OCI-LY3 (cell line): ENCODE results near the gene ELOVL2.

ENCODE experiments used
- EZH2phosphoT487 ChIP-seq: fragments of 200-600 bp; shearing (Covaris generic); IDR thresholded peaks from 2 replicates; pipeline ENCODE4 v1.6.1; 2018; ENCODE audit warnings: antibody characterized with exemption, mixed run types, low read depth
- TF ChIP-seq, protein P1 (sequence below): fragments of 200-600, 300-600 bp; sonication (generic); IDR thresholded peaks from 2 replicates; pipeline ENCODE4 v1.5.1; 2014; ENCODE audit warnings: antibody characterized with exemption, low read length, low read depth

DNA sequence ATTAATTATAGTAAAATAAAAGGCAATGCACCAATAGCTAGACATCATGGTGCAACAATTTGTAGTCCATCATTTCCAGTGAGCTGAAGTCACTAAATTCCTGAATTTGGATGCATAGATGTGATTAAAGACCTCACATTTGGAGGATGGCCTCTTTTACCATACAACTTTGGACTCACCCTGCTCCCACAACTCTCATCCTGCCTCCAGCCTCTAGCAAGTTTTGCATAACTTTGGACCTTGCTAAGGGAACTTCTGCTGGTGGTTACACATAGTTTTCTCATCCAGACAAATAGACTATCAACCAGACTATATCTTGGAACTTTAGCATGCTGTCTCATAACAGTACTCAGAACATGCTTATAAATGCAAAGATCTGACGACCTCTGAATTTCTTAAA is 12.8 kb upstream of the ELOVL2 start:
- TF ChIP-seq, protein P1, sequence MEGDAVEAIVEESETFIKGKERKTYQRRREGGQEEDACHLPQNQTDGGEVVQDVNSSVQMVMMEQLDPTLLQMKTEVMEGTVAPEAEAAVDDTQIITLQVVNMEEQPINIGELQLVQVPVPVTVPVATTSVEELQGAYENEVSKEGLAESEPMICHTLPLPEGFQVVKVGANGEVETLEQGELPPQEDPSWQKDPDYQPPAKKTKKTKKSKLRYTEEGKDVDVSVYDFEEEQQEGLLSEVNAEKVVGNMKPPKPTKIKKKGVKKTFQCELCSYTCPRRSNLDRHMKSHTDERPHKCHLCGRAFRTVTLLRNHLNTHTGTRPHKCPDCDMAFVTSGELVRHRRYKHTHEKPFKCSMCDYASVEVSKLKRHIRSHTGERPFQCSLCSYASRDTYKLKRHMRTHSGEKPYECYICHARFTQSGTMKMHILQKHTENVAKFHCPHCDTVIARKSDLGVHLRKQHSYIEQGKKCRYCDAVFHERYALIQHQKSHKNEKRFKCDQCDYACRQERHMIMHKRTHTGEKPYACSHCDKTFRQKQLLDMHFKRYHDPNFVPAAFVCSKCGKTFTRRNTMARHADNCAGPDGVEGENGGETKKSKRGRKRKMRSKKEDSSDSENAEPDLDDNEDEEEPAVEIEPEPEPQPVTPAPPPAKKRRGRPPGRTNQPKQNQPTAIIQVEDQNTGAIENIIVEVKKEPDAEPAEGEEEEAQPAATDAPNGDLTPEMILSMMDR: no peak
- TF ChIP-seq EZH2phosphoT487: no peak
